Breast epithelium (tissue), 3 donors: ENCODE measurements around the gene ELOVL5.

ENCODE experiments used
- CTCF ChIP-seq, 3 donors: fragments of 450-650 bp; IDR thresholded peaks; one replicate each; pipeline ENCODE4 v1.5.1; 2016 to 2017; ENCODE audit warnings: antibody characterized with exemption in 3 of 3, mild to moderate bottlenecking in 3 of 3, moderate library complexity in 3 of 3
- POLR2A ChIP-seq: fragments of 450-650 bp; IDR thresholded peaks from one replicate; pipeline ENCODE4 v1.6.1; 2016; ENCODE audit warnings: antibody characterized with exemption, mild to moderate bottlenecking, moderate library complexity
- POLR2AphosphoS5 ChIP-seq, 3 donors: sonication (generic); formaldehyde crosslinking; IDR thresholded peaks; one replicate each; pipeline ENCODE4 v1.6.1; 2017; ENCODE audit warnings: antibody characterized with exemption in 3 of 3

DNA sequence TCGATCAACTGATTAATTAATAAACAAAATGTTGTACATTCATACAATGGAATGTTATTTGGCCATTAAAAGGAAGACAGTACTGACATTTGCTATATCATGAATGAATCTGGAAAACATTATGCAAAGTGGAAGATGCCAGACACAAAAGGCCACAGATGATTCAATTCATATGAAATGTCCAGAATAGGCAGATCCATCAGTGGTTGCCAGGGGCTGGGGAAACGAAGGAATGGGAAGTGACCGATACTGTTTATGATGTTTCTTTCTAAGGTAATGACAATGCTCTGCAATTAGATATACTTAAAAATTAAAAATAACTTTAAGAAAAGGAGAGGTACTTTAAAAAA, 37.2 kb downstream of the ELOVL5 start:
- TF ChIP-seq POLR2AphosphoS5 (IDR thresholded peaks at IDR 0.05) (no peak), POLR2A (no peak), CTCF (IDR thresholded peaks at IDR 0.05) (no peak)
